Heart right ventricle (tissue), 16 donors: ENCODE results near the gene SEMA4B. TPM values are rescaled to one million over a fixed set of nuclear protein-coding genes. Genes with fewer than 3 reads are reported as not detected.

Source experiments
- ATAC-seq, 8 donors: fragments of 200-7000 bp; cut with Tn5 transposase; one replicate each; pipeline ENCODE4 v1.9.1; 2020; ENCODE audit warnings: mild to moderate bottlenecking in 8 of 8, moderate library complexity in 8 of 8, moderate number of reproducible peaks in 1 of 8
- DNase-seq, 2 donors: peaks; one replicate each; pipeline ENCODE4 v3.0.0-alpha.2; 2020
- H3K27ac ChIP-seq, 10 donors: fragments of 200-600 bp; sonication (generic) in 2 of 10; one replicate each; pipeline versions ENCODE4 v1.5.0 to v1.8.0; 2020 to 2022; ENCODE audit warnings: mild to moderate bottlenecking in 3 of 10
- H3K27me3 ChIP-seq, 7 donors: fragments of 200-600 bp; one replicate each; pipeline ENCODE4 v1.8.0; 2021 to 2022; ENCODE audit warnings: mild to moderate bottlenecking in 2 of 7
- H3K36me3 ChIP-seq, 9 donors: fragments of 200-600 bp; sonication (generic) in 1 of 9; one replicate each; pipeline versions ENCODE4 v1.5.0 to v1.8.0; 2020 to 2022; ENCODE audit warnings: mild to moderate bottlenecking in 2 of 9
- H3K4me1 ChIP-seq, 9 donors: fragments of 200-600 bp; sonication (generic) in 1 of 9; one replicate each; pipeline versions ENCODE4 v1.5.0 to v1.8.0; 2020 to 2022; ENCODE audit warnings: mild to moderate bottlenecking in 4 of 9
- H3K4me3 ChIP-seq, 10 donors: fragments of 200-600 bp; sonication (generic) in 2 of 10; one replicate each; pipeline versions ENCODE4 v1.5.0 to v1.8.0; 2020 to 2022; ENCODE audit warnings: mild to moderate bottlenecking in 7 of 10, moderate library complexity in 2 of 10
- H3K9me3 ChIP-seq, 11 donors: fragments of 200-600 bp in 10 of 11; sonication (generic) in 2 of 11; one replicate each; pipeline versions ENCODE4 v1.5.0 to v1.8.0; 2013 to 2022; ENCODE audit warnings: mild to moderate bottlenecking in 2 of 11, control low read depth in 1 of 11, moderate library complexity in 1 of 11
- CTCF ChIP-seq, 9 donors: fragments of 200-600 bp; sonication (generic) in 2 of 9; IDR thresholded peaks; one replicate each; pipeline versions ENCODE4 v1.5.0 to v1.8.0; 2021 to 2022; ENCODE audit warnings: antibody characterized with exemption in 9 of 9, mild to moderate bottlenecking in 5 of 9, moderate library complexity in 1 of 9
- WGBS, 2 donors: extraction: QIAGEN DNeasy Blood & Tissue Kit; methylation state at CpG; one replicate each; pipeline ENCODE4 v1.1.7; 2013; ENCODE audit warnings: inconsistent platforms in 1 of 2; 5-methylcytosine and 5-hydroxymethylcytosine counted together
- intact Hi-C, 10 donors: fragments of 100-400 bp; cut with DNase I; formaldehyde crosslinking; loops; one replicate each; pipeline versions ENCODE4 v1.11.1 to v1.14.2; 2022
- polyA plus RNA-seq, 2 donors: library from polyadenylated mRNA; stranded (reverse); fragments of 200-250 nt; gene quantifications; one replicate each; pipeline ENCODE4 v1.2.3, GENCODE V29; 2013
- total RNA-seq, 10 donors: library from RNA; stranded (reverse); fragmentation: NEBNext Ultra II Directional in 3 of 10; extraction: Animal tissue kit (Norgen Biotek cat#: 25700) in 3 of 10; gene quantifications; one replicate each; pipeline versions ENCODE4 v1.2.1 to v1.2.4, GENCODE V29; 2021 to 2023
- donor health status: Arrhythmogenic right ventricular cardiomyopathy.
- donor health status: ischemic (EF 13 %, LVEDD 7.1; RV severe dilation, severe dysfunction).
- donor health status: healthy with polysubstance abuse.
- donor health status: DM: no; HTN: yes; CAD: no.
- donor health status: DM: no; HTN: no; CAD: no.
- donor health status: ischemic (EF 25% LVEDD 6.9; RV normal size, moderate dysfunction).
- donor health status: ischemic (EF 25% LVEDD 5.7; RV mildly dilated, moderate dysfunction).
- donor health status: healthy.
- donor health status: DM: yes; HTN: yes; CAD: no.
- donor health status: Ischemic cardiomyopathy.
- donor health status: ischemic (EF 35%, LVEDD 5.7; RV mildly dilated, moderate dysfunction).
- donor health status: nonischemic (EF 11% LVEDD 7.7; RV severe dilation, severe dysfunction).
- donor health status: DM: yes; HTN: yes; CAD: no.
- donor health status: PGD.
- donor health status: ischemic (EF 29% LVEDD 5.4; RV normal size, mild dysfunction).
- donor health status: nonischemic (EF 23%, LVEDD 6.1; RV moderate dilation, normal function).

The SEMA4B gene
- total and polyA plus RNA-seq, 12 donors = 9.9 to 76.7 (median 18.4) TPM

- no peaks in the 10 kb centered on the region for H3K9me3 ChIP-seq
- peak in 6 of 8 donors; percentile 2 to 25 (median 18) for ATAC-seq
- intact Hi-C loops = no loop called here
- H3K4me3 ChIP-seq = peak overlapping the region; percentile 67 to 95 (median 87)
- peaks cover 0 to 21% (median 0%) of the 10 kb centered on the region in 9 donors for H3K36me3 ChIP-seq
- DNase-seq = no peak
- 9% methylated on average over 25 of the region's 25 CpGs for WGBS, 2 donors
- H3K4me1 ChIP-seq = peaks cover 17 to 69% (median 44%) of the 10 kb centered on the region in 9 donors
- TF ChIP-seq CTCF (IDR thresholded peaks at IDR 0.05) = no peak
- H3K27ac ChIP-seq = peak overlapping the region in 5 of 10 donors; percentile 75 to 93 (median 78)
- H3K27me3 ChIP-seq = no peaks in the 10 kb centered on the region
These were observed 830 bp downstream of the SEMA4B start for GRCh38 chr15:90201944-90202375.

- Histone ChIP-seq H3K27ac (no peak overlapping the region), H3K27me3 (no peaks in the 10 kb centered on the region), H3K36me3 (peaks cover 0 to 21% (median 0%) of the 10 kb centered on the region in 9 donors), H3K9me3 (no peaks in the 10 kb centered on the region), H3K4me3 (peak overlapping the region in 1 of 10 donors; percentile 76), H3K4me1 (peaks cover 19 to 69% (median 44%) of the 10 kb centered on the region in 9 donors)
- no peak for ATAC-seq
- 91 to 93% methylated on average over 4 of the region's 4 CpGs for WGBS, 2 donors
- intact Hi-C loops = no loop called here
- DNase-seq = no peak
- TF ChIP-seq CTCF (IDR thresholded peaks at IDR 0.05) = no peak
These were observed 1.8 kb downstream of the SEMA4B start for GRCh38 chr15:90202929-90203328.

- no peaks in the 10 kb centered on the region for H3K9me3 ChIP-seq
- intact Hi-C loops = no loop called here
- no peak for TF ChIP-seq CTCF (IDR thresholded peaks at IDR 0.05)
- no peak overlapping the region for H3K27ac ChIP-seq
- no peak overlapping the region for H3K4me3 ChIP-seq
- no peak for ATAC-seq
- WGBS, 2 donors = 96 to 97% methylated on average over 7 of the region's 7 CpGs
- H3K27me3 ChIP-seq = no peaks in the 10 kb centered on the region
- H3K36me3 ChIP-seq = peaks cover 0 to 26% (median 0%) of the 10 kb centered on the region in 9 donors
- peaks cover 19 to 65% (median 44%) of the 10 kb centered on the region in 9 donors for H3K4me1 ChIP-seq
- DNase-seq = no peak
These were observed 2.3 kb downstream of the SEMA4B start for GRCh38 chr15:90203473-90203872.

- ATAC-seq (no peak), DNase-seq (no peak)
- no peak overlapping the region for H3K27ac ChIP-seq
- TF ChIP-seq CTCF (IDR thresholded peaks at IDR 0.05) = no peak
- H3K4me1 ChIP-seq = peaks cover 19 to 62% (median 44%) of the 10 kb centered on the region in 9 donors
- 63 to 66% methylated on average over 8 of the region's 8 CpGs for WGBS, 2 donors
- intact Hi-C loops = no loop called here
- no peak overlapping the region for H3K4me3 ChIP-seq
- H3K27me3 ChIP-seq = no peaks in the 10 kb centered on the region
- peaks cover 0 to 30% (median 0%) of the 10 kb centered on the region in 9 donors for H3K36me3 ChIP-seq
- H3K9me3 ChIP-seq = no peaks in the 10 kb centered on the region
These were observed 2.8 kb downstream of the SEMA4B start for GRCh38 chr15:90203922-90204321.
